Vagina (tissue), 2 donors: Measurements from ENCODE around the gene ANG.

ENCODE experiments used
- CTCF ChIP-seq, 3 experiments: fragments of 450-650 bp in 2 of 3; fragments of 200-600 bp in 1 of 3; sonication (generic) in 1 of 3; IDR thresholded peaks; one replicate each; pipeline ENCODE4 v1.5.1; 2017 to 2019; ENCODE audit warnings: antibody characterized with exemption in 3 of 3, mild to moderate bottlenecking in 2 of 3, moderate library complexity in 2 of 3
- POLR2A ChIP-seq, 2 donors: fragments of 450-650 bp; IDR thresholded peaks; one replicate each; pipeline ENCODE4 v1.6.1; 2017; ENCODE audit warnings: antibody characterized with exemption in 2 of 2, mild to moderate bottlenecking in 2 of 2, moderate library complexity in 2 of 2

GRCh38 chr14:20723488-20723887 is 34.9 kb downstream of the ANG start:
- TF ChIP-seq CTCF (IDR thresholded peaks at IDR 0.05): no peak
- TF ChIP-seq POLR2A (IDR thresholded peaks at IDR 0.05): no peak
